ENCODE data around the gene EIF3D.
A peak's percentile ranks its signal among the peaks of the same experiment; 100 is the strongest.

- no peak for TF ChIP-seq POLR2AphosphoS5 (IDR thresholded peaks at IDR 0.05; ENCODE audit: low read depth)
- TF ChIP-seq REST (IDR thresholded peaks at IDR 0.05; ENCODE audit: unreplicated experiment): no peak
- peak; percentile 94 to 96 for TF ChIP-seq CTCF (conservative IDR thresholded peaks at IDR 0.05; ENCODE audit: low read depth in 2 of 2)
Measured at GRCh38 chr22:36470162-36470993, 58.6 kb downstream of the EIF3D start.

Measured in GM23338 (cell line).